Body of pancreas (tissue), 4 donors: Measurements from ENCODE around the gene EVA1A. TPM values are rescaled to one million over a fixed set of nuclear protein-coding genes. Genes with fewer than 3 reads are reported as not detected.

Experiments
- ATAC-seq: fragments of 150-250 bp; one replicate; pipeline ENCODE4 v1.9.1; 2016
- DNase-seq, 4 donors: peaks; one replicate each; pipeline ENCODE4 v3.0.0-alpha.2; 2019
- H3K27ac ChIP-seq, 4 donors: fragments of 200-600 bp; sonication (generic); 1 replicate in 3 of 4; 2 replicates in 1 of 4; pipeline versions ENCODE4 v1.5.1 to v1.6.1; 2016 to 2019; ENCODE audit warnings: mild to moderate bottlenecking in 1 of 4, mixed read lengths in 1 of 4, moderate library complexity in 1 of 4
- H3K27me3 ChIP-seq, 2 donors: fragments of 200-600 bp; sonication (generic); one replicate each; pipeline ENCODE4 v1.6.0; 2016; ENCODE audit warnings: mild to moderate bottlenecking in 1 of 2
- H3K36me3 ChIP-seq, 2 donors: fragments of 200-600 bp; sonication (generic); replicated peaks in 1 of 2; 2 replicates each; pipeline ENCODE4 v1.5.1; 2016; ENCODE audit warnings: low read depth in 2 of 2; ENCODE audit not compliant: insufficient read depth in 1 of 2
- H3K4me1 ChIP-seq: fragments of 200-600 bp; sonication (generic); one replicate; pipeline ENCODE4 v1.6.0; 2016
- H3K4me3 ChIP-seq, 2 donors: fragments of 200-600 bp; sonication (generic); 1 replicate in 1 of 2; 2 replicates in 1 of 2; pipeline ENCODE4 v1.5.1; 2016 to 2019
- H3K9me3 ChIP-seq, 3 donors: fragments of 200-600 bp; sonication (generic); 1 replicate in 2 of 3; 2 replicates in 1 of 3; pipeline ENCODE4 v1.5.1; 2016
- CTCF ChIP-seq, 7 experiments: fragments of 450-650 bp in 4 of 7; fragments of 200-600 bp in 3 of 7; sonication (generic) in 3 of 7; IDR thresholded peaks; one replicate each; pipeline ENCODE4 v1.5.1; 2016 to 2019; ENCODE audit warnings: antibody characterized with exemption in 7 of 7
- POLR2A ChIP-seq, 3 donors: fragments of 450-650 bp; IDR thresholded peaks; one replicate each; pipeline ENCODE4 v1.6.1; 2016; ENCODE audit warnings: antibody characterized with exemption in 3 of 3, mild to moderate bottlenecking in 2 of 3
- WGBS, 2 donors: methylation state at CpG; one replicate each; pipeline ENCODE4 v1.1.5; 2017; 5-methylcytosine and 5-hydroxymethylcytosine counted together
- intact Hi-C: fragments of 100-400 bp; cut with DNase I; formaldehyde crosslinking; loops from one replicate; pipeline ENCODE4 v1.15.1; 2023
- total RNA-seq, 2 donors: library from RNA; depleted of rRNA; stranded (reverse); fragments of >200 nt; gene quantifications; one replicate each; pipeline ENCODE4 v1.1.0, GENCODE V29; 2016

Gene EVA1A
- total RNA-seq, 2 donors from 2014 or later, result 27.5 to 31.3 TPM

DNA sequence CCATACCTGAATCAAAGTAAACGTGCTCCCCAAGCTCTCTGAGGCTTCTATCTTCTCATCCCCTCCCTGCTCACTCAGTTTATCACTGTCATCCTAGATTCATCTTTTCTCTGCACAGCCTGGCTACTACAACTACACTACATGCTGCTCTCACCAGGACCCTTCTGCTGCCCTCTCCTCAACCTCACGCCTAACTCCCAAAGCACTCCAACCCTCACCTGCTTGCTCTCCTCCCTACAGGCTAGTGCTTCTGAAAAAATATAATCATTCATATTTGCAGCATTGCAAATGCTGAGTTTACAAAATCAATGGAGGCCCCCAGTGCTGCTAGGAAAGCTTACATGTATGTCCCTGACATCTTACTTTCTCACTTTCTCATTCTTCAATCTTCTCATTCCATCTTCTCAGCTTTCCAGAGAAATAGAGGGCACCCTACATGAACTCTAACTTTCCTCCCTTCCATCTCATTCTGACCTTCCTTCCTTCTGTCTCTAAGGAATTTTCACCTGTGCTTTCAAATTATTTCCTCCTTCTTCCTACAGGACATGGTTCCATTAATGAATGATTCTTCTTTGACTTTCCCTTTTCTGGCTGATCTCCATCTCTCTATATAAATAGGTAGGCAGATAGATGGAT lies 36.3 kb downstream of the EVA1A start:
- Histone ChIP-seq H3K9me3 (no peaks in the 10 kb centered on the region), H3K4me1 (peaks cover 15% of the 10 kb centered on the region), H3K4me3 (no peak overlapping the region), H3K36me3 (peaks cover 0 to 1% of the 10 kb centered on the region in 2 donors), H3K27me3 (no peaks in the 10 kb centered on the region), H3K27ac (no peak overlapping the region)
- ATAC-seq (no peak), DNase-seq (no peak)
- intact Hi-C loops, result no loop called here
- 85 to 97% methylated on average over 2 of the region's 2 CpGs for WGBS, 2 donors
- TF ChIP-seq CTCF (IDR thresholded peaks at IDR 0.05), result no peak
- TF ChIP-seq POLR2A (IDR thresholded peaks at IDR 0.05), result no peak

DNA sequence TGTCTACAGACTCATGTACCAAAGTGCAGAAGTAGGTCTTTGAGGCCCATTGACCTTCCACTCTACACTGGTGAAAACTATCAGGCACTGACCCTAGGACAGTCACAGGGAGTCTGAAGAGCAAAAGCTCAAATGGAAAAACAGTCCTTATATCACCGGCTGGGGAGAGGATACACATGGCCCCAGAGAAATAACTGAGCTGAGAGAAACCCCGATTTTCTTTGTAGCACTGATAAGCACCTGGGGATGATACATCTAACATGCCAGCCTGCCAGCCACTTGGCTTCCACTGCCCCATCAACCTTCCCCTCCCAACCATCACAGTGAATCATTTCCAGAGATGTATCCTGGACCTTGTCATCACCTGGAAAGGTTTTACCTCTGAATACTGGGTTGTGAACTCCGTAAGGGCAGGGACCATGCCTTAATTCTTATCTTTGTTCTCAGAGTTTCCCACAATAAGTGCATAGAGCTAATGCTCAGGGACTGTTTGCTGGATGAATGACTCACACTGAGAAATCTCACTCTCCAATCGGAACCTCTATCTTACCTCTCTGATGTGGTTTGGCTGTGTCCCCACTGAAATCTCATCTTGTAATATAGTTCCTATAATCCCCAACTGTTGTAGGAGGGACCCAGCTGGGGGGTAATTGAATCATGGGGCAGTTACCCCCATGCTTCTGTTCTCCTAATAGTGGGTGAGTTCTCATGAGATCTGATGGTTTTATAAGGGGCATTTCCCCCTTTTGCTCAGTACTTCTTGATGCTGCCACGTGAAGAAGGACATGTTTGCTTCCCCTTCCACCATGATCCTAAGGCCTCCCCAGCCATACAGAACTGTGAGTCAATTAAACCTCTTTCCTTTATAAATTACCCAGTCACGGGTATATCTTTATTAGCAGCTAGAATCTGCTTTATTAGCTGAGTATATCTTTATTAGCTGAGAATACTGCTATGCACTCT lies 37.1 kb downstream of the EVA1A start:
- WGBS, 2 donors, result 62 to 66% methylated on average over 6 of the region's 6 CpGs
- ATAC-seq, result peak; percentile 40

DNA sequence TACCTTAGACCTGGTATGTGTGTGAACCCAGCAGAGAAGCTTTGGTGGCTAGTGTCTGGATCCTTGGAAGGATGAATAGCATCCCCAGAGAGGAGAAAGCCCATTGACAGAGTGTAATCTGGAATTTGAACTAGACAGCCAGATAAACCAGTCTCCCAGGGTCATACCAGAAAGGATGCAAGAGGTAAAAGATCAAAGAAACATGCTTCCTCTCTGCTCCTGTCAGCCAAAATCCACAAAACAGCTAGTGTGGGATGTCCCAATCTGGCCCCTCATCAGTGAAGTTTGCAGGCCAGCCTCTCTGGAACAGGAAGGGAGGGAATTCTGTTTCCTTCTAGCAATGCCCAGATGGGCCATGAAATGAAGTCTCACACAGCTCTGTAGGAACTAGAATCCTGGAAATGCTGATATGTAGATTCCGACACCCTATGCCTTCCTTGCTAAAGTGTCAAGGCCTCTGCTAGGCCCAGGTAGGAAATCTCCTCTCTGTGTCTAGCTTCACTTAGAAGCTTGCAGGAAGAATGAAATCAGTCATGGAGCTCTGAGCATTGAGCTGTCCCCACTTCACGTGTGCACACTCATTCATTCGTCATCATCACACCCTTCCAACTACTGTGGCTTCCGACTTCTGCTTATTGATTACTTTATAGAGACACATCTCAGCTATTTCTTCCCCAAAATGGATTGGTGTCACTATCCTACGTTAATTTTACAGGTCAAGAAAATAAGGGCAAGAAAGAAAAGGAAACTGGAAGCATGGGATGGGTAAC lies 38.0 kb downstream of the EVA1A start:
- Histone ChIP-seq H3K27me3 (no peaks in the 10 kb centered on the region), H3K27ac (no peak overlapping the region), H3K36me3 (peaks cover 0 to 1% of the 10 kb centered on the region in 2 donors), H3K4me3 (no peak overlapping the region), H3K9me3 (no peaks in the 10 kb centered on the region), H3K4me1 (peaks cover 17% of the 10 kb centered on the region)
- ATAC-seq, result no peak
- TF ChIP-seq CTCF (IDR thresholded peaks at IDR 0.05) (no peak), POLR2A (IDR thresholded peaks at IDR 0.05) (no peak)
- WGBS, 2 donors, result 93 to 94% methylated on average over 5 of the region's 5 CpGs
- intact Hi-C loops, result no loop called here
- no peak for DNase-seq

More for the DNA sequence above, 37.1 kb downstream of the EVA1A start:
- H3K4me3 ChIP-seq, result no peak overlapping the region
- peaks cover 0 to 1% of the 10 kb centered on the region in 2 donors for H3K36me3 ChIP-seq
- intact Hi-C loops, result no loop called here
- no peaks in the 10 kb centered on the region for H3K9me3 ChIP-seq
- no peaks in the 10 kb centered on the region for H3K27me3 ChIP-seq
- no peak for DNase-seq
- TF ChIP-seq CTCF (IDR thresholded peaks at IDR 0.05), result no peak
- TF ChIP-seq POLR2A (IDR thresholded peaks at IDR 0.05), result no peak
- H3K4me1 ChIP-seq, result peaks cover 16% of the 10 kb centered on the region
- no peak overlapping the region for H3K27ac ChIP-seq

- Histone ChIP-seq H3K36me3 (peaks cover 0 to 1% of the 10 kb centered on the region in 2 donors), H3K4me3 (no peak overlapping the region), H3K27me3 (no peaks in the 10 kb centered on the region), H3K9me3 (no peaks in the 10 kb centered on the region), H3K4me1 (peaks cover 31% of the 10 kb centered on the region), H3K27ac (no peak overlapping the region)
- 91 to 93% methylated on average over 3 of the region's 3 CpGs for WGBS, 2 donors
- intact Hi-C loops, result no loop called here
- TF ChIP-seq POLR2A (IDR thresholded peaks at IDR 0.05) (no peak), CTCF (IDR thresholded peaks at IDR 0.05) (no peak)
- ATAC-seq (no peak), DNase-seq (no peak)
Observed at GRCh38 chr2:75521225-75521872, 39.4 kb downstream of the EVA1A start.
